NCI-H82 treated with DMSO at 0.1 percent for 48 hours (cell line): ENCODE data around the gene ZCCHC2.

Experiments used
- DNase-seq: peaks from one replicate; lab custom pipeline; 2025; ENCODE audit not compliant: unreplicated experiment; lab: John Stamatoyannopoulos, UW

ZCCHC2 gene

GRCh38 chr18:62605685-62606084 lies 82.9 kb downstream of the ZCCHC2 start:
- no peak for DNase-seq

DNA sequence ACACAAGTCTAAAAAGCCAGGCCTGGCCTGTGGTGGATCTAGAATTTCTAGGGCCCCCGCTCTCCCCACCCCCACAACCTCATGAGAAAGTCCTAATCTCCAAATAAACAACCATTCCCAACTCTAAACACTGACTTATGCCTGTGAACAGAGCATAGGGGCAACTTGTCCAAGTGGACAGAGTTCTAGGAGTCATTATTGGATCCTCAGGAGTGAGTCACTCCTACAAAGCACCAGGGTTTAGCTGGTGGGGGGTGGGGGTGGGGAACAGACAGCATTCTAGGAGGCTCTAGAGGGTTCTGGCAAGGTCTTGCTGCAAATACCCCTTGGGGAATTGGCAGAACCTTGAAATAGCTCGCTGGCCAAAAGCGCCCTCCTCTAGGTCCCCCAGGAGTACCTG lies 83.3 kb downstream of the ZCCHC2 start:
- no peak for DNase-seq

DNA sequence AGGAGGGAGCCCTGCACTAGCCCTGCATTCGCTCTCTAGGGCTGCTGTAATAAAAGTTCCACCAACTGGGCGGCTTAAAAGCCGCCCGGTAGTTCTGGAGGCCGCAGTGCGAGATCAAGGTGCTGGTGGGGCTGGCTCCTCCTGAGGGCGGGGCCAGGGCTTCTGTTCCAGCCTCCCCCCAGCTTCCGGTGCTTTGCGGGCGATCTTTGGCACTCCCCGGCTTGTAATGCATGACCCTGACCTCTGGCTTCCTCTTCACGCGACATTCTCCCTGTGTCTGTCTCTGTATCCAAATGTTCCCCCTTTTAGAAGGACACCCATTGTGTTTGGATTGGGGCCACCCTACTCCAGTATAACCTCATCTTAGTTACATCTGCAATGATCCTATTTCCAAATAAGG lies 84.5 kb downstream of the ZCCHC2 start:
- no peak for DNase-seq

DNA sequence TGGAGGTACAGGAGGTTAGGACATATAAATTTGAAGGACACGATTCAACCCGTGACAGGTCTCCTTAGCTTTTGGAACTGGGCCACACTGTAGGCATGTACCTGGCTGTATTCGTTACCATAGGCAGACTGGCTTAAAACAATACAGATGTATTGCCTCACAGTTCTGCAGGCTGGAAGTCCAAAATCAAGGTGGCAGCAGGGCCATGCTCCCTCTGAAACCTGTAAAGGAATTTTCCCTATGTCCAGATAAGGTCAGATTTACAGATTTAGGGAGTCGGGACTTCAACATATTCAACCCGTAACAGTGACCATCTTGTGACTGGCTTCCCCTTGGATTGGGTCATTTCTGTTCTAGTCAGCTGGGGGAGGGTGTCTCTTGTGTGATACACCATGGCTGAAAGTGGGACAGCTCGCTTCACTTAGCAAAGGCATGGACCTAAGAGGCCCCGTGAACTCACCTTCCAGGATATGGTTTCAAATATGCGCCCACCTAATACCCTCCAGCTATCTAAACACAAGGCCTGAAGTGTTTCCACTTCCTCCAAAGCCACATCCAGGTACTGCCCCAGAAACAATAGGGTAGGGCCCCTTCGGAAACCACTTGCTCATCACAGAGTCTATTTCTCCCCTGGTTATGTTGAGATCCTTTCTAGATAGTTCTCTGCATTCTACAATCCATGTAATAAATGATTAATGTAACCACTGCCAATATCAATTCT lies 85.0 kb downstream of the ZCCHC2 start:
- no peak for DNase-seq

- no peak for DNase-seq
These were observed 86.9 kb downstream of the ZCCHC2 start for GRCh38 chr18:62609764-62610163.

GRCh38 chr18:62610351-62610700 lies 87.5 kb downstream of the ZCCHC2 start:
- DNase-seq, result no peak

DNA sequence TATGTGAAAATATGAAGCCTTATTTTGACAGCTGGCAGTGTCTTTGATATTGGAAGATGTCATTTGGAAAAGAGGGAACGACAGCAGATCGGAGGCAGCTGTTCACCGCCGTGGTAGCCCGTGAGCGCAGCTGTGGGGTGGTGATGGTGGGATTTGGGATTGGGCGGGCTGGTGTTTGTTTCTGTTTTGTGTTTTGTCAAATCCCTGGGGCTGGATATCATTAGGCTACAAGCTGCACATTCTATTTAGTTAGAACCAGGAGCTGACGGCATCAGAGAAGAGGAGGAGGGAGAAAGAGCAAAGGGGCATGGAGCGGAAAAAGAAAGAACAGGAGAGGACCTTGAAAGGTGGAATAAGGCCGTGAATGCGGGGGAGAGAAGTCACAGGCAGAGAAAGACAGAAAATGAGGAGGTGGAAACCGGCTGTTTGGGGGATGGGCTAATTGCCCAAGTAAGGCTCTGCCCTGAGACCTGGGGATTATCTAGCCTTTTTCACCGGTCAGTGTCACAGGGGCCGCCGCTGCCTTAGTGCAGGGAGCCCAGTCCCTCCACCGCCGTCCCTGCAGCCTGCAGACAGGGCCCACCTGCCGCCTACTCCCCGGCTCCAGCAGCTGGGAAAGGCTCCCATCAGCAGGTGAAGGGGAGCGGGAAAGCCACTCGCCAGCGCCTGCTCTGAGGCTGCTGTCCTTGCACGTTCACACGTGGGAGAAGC lies 88.0 kb downstream of the ZCCHC2 start:
- DNase-seq, result peak; percentile 9

GRCh38 chr18:62611453-62612288 lies 88.8 kb downstream of the ZCCHC2 start:
- no peak for DNase-seq

GRCh38 chr18:62612289-62612645 lies 89.4 kb downstream of the ZCCHC2 start:
- no peak for DNase-seq

DNA sequence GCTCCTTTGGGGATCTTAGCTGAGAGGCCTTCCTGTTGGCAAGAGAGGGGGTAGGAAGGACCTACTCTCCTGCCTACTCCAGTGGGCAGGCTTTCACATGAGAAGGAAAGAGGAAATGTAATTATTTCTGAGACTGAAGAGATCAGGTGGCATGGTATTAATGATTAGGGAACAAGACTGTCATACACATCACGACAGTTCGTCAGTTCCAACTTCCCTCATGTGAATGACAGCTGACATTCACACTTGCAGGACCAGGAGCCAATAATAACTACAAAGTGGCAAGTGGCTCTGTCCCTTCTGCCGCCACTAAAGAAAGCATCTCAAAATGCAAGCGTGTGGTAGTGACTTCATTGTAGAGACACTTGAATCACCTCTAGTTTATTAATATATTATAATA lies 90.0 kb downstream of the ZCCHC2 start:
- no peak for DNase-seq

DNA sequence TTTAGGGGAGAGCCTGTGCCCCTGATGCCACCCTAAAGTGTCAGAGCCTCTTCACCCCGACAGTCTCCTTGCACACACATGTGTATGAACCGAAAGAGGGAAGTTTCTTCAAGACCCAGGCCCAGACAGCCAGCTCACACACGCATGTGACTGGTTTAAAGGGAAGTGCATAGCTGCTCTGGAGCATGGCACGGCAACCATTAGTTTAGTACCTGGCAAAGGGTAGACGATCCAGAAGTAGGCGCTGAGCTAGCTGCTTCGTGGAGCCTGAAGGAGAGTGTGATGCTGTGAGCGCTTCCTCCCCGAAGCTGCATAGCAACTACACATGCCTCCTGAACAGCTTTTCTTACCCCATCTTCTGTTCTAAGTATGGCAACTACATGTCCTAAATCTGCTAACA lies 91.7 kb downstream of the ZCCHC2 start:
- DNase-seq, result no peak

DNA sequence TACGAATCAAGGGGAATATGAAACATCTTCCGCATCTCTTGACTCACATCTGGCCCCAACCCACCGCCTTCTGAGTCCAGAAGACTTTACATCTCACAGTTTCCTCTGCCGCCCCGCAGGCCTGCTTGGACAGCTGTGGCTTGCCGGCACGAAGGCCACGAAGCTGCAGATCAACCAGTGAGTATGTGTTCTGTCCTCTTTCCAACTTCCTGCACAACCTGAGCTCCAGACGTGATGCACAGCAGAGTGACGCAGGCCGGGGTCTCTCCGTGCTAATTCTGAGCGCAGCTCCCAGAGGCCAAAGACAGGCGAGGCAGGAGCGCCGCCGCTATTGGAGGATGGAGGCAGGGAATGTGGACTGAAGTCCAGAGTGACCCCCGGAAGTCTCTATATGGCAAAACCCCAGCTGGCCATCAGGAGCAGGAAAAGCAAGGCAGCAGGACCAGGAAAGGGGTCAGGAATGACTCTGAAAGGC lies 93.5 kb downstream of the ZCCHC2 start:
- no peak for DNase-seq

- DNase-seq, result no peak
These were observed 95.2 kb downstream of the ZCCHC2 start for GRCh38 chr18:62617793-62618591.

DNA sequence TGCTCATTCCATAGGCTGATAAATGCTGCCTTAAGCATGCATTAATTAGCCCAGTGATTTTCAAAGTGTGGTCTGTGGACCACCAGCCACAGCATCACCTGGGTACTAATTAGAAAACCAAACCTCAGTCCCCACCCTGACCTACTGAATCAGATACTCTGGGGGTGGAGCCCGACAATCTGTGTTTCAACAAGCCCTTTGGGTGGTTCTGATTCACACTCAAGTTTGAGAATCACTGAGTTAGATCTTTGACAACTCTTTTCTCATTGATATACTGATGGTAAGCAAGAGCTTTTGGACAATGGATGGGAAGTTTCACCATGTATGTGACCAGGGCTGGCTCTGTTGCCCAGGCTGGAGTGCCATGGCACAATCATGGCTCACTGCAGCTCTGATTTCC lies 95.9 kb downstream of the ZCCHC2 start:
- no peak for DNase-seq

DNA sequence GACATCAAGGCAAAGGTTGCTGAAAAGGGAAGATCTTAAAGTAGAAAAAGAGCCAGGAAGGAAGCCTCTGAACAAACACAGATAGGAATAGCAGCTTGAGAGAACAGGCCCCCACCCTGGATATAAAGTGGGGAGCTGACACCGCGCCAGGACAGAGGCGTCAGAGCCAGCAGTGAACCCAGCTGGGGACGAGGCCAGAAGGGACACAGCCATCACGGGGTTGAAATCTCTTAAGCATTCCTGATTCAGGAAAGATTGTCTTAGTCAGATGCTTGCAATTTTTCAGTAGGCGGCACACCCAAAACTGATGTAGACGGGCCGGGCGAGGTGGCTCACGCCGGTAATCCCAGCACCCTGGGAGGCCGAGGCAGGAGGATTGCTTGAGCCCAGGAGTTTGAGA lies 98.7 kb downstream of the ZCCHC2 start:
- DNase-seq, result no peak

GRCh38 chr18:62625019-62625418 lies 102.2 kb downstream of the ZCCHC2 start:
- DNase-seq, result no peak
